CD4-positive, alpha-beta T cell treated with Interleukin-21 for 1 hour (primary cell): Measurements from ENCODE around the gene CCNL2.
A peak's percentile ranks its signal among the peaks of the same experiment; 100 is the strongest.
"Not testable (repeated sequence)": the region's sequence is repeated elsewhere in the genome, so short reads cannot be mapped to it uniquely, and the experiment has no call there.

Source experiments
- DNase-seq: peaks from one replicate; pipeline ENCODE4 v3.0.0-alpha.2; 2020

CCNL2 gene

DNA sequence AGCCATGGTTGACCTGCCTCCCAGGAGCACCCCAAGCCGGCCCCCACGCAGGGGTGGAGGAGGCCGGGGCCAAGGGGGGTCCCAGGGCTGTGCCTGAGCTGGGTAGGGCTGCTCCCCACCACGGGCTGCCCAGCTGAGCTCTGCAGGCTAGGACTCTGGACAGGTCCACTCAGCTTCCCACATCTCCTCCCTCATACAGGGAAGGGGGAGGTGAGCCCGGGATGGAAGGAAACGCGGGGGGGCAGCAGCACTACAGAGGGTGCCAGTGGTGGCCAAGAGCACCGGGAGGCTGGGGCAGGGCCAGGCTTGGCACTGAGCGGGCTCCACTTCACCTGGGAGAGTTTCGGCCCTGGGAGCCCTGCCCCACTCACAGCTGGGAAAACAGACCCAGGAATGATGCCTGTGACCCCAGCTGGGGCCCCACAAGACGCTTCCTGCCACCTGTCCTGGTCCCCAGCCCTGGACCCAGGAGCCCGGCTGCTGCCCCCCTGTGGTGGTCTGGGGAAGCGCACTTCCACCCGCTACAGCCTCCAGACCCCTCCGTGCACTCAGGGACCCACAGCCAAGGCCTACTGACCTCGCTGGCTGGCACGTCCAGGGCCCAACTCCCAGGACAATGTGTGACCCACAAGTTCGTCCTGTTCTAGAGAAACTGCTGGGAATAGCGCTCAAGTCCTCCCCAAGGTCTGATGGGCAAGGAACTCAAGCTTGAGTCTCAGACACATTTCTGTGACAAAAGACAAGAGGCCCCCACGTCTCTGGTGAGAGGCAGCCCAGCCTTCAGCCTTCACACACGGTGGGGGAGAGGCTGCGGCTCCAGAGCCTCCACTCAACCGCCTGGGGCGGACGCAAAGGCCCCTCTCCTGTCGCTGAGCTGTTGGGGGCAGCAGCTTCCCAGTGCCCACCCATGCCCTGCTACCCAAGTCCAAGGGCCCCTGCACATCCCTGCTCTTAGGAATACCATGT, 27.1 kb downstream of the CCNL2 start:
- DNase-seq = peak; percentile 77

- peak; percentile 88 for DNase-seq
Observed at GRCh38 chr1:1371364-1371745, 27.8 kb downstream of the CCNL2 start.

- DNase-seq = no peak
Observed at GRCh38 chr1:1370771-1371300, 28.3 kb downstream of the CCNL2 start.

GRCh38 chr1:1370094-1370493, 29.0 kb downstream of the CCNL2 start:
- DNase-seq = not testable (repeated sequence)

DNA sequence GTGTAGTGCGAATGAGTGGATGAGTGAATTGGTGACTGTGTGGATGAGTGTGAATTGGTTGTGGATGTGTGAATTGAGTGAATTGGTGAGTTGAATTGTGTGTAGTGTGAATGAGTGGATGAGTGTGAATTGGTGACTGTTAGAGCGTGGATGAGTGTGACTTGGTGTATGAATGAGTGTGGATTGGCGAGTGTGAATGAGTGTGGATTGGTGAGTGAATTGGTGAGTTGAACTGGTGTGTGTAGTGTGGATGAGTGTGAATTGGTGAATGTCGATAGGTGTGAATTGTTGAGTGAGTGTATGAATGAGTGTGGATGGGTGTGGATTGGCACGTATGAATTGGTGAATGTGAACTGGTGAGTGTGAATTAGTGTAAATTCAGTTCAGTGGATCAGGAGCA, 31.8 kb downstream of the CCNL2 start:
- no peak for DNase-seq

- DNase-seq = no peak
Observed at GRCh38 chr1:1366699-1367066, 32.5 kb downstream of the CCNL2 start.

DNA sequence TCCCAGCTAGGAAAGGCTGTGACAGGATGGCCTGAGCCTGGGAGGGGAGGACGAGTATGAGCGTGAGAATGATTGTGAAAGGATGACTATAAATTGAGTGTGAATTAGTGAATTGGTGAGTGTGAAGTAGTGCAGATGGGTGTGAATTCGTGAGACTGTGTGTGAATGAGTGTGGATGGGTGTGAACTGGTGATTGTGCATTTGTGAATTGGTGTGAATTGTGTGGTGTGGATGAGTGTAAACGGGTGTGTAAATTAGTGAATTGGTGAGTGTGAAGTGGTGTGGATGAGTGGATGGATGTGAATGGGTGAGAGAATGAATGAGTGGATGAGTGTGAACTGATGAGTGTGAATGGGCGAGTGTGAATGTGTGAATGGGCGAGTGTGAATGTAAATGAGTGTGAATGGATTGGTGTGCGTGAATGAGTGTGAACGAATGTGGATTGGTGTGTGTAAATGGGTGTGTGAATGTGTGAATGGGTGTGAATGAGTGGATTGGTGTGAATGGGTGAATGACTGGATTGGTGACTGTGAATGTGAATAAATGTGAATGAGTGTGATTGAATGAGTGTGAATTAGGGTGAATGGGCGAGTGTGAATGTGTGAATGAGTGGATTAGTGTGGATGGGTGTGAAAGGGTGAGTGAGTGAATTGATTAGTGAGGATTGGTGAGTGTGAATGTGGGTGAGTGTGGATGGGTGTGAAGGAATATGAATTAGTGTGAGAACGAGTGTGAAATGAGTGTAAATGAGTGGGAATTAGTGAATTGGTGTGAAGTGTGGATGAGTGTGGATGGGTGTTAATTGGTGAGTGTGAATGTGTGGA, 33.0 kb downstream of the CCNL2 start:
- no peak for DNase-seq

- DNase-seq = no peak
Observed at GRCh38 chr1:1364266-1364665, 34.9 kb downstream of the CCNL2 start.

GRCh38 chr1:1361982-1362423, 37.1 kb downstream of the CCNL2 start:
- no peak for DNase-seq

DNA sequence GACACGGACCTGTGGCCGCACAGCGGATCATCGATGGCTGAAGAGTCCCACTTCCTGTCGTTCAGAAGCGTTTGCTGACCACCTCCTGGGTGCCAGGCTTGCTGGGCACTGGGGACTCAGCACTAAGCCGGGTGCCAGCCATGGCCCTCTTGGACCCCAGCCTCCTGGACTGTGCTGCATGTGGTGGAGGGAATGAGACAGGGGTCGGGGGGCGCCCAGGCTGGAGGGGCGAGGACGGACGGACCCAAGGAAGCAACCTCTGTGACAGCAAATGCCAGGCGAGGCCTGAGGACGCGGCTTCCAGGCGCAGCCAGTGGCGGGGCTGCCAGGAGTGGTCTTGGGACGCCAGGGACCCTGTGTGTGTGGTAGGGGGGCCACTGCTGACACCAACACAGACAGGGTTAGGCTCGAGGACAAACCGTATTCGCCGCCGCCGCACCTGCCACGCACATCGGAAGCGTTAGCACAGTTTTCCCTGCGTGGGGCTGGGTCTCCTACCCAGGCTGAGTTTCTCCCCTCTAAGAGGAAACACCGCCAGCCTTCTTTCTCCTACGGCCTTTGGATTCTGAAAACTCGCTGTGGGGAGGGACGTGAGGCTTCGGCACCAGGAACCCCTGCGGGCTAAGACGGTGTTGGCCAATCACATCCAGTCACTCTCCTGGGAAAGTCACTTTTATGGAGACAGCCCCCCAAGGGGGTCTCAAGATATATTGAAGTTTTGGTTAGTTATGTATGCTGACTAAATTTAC, 37.7 kb downstream of the CCNL2 start:
- DNase-seq = no peak

GRCh38 chr1:1360506-1361169, 38.5 kb downstream of the CCNL2 start:
- DNase-seq = no peak

DNA sequence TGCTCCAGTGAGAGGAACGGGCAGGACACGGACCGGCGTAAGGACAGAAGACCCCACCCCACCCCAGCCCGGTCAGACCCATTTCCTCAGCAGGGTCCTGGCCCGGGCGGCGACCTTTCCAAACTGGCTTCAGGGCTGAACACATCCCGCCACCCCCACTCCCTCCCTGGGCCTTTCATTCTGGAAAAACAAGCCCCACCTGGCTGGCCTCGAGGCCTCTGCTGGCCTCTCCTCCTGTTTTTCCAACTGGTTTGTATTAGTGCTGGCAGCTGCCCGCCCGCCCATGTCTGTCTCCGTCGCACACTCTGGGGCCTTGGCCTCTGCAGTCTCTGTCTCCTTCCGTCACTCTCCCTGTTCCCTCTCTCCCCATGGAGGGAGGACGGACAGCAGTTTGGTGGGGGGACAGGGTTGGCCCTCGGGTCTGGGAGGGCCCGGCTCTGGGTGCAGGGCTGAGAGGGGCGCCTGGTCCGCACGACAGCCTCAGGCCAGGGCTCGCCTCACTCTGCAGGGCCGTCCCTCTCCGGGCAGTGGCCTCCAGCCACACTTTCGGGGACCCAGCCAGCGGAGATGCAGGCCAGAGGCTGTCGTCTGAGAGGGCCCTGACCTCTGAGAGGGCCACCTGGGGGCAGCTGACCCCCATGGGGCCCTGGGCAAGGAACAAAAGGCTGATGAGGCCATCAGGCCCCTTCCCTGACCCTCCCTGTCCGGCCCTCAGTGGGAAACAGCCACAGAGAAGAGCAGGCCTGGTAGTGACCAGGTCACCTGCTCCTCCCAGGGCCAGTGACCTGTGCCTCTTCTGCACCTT, 39.3 kb downstream of the CCNL2 start:
- DNase-seq = no peak

DNA sequence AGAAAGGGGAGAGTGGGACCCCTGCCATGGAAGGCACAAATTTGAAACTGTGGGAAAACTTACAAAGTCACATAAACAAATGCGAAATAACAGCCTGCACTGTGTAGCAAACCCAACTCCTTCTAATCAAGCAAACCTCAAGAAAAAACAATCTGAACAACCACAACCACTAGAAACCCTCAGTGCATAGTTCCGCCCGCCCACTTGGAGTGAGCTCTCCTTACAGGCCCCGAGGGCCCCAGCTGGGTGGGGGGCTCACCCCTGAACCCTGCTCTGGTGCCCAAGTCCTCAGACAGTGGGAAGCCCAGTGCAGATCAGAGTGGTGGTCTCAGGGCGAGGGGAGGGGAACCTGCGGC, 39.8 kb downstream of the CCNL2 start:
- no peak for DNase-seq

GRCh38 chr1:1358433-1359271, 40.5 kb downstream of the CCNL2 start, which contains the start of gene MXRA8:
MXRA8 (minus strand) TSS chr1:1358555; CDS start chr1:1358504, 51 bp downstream.
- no peak for DNase-seq

- no peak for DNase-seq
Observed at GRCh38 chr1:1357871-1358432, 41.2 kb downstream of the CCNL2 start.

- DNase-seq = no peak
Observed at GRCh38 chr1:1356796-1357401, 42.2 kb downstream of the CCNL2 start.

- no peak for DNase-seq
Observed at GRCh38 chr1:1356166-1356795, 42.9 kb downstream of the CCNL2 start.

- DNase-seq = no peak
Observed at GRCh38 chr1:1355416-1355815, 43.7 kb downstream of the CCNL2 start.
